Activated CD8-positive, alpha-beta memory T cell treated with anti-CD3 and anti-CD28 coated beads, Interleukin-2, amount 50 U/mL, for 1 hour (primary cell): ENCODE measurements around the gene FAR1.
"Not testable (repeated sequence)": the region's sequence is repeated elsewhere in the genome, so short reads cannot be mapped to it uniquely, and the experiment has no call there.

Experiments
- DNase-seq: peaks from one replicate; pipeline ENCODE4 v3.0.0-alpha.2; 2020; ENCODE audit errors: extremely low read depth

FAR1 gene

GRCh38 chr11:13705710-13706109 lies 37.2 kb downstream of the FAR1 start:
- DNase-seq = no peak

- no peak for DNase-seq
These were observed 45.5 kb downstream of the FAR1 start for GRCh38 chr11:13713982-13714381.

GRCh38 chr11:13717331-13717730 lies 48.9 kb downstream of the FAR1 start:
- no peak for DNase-seq

GRCh38 chr11:13718394-13718793 lies 49.9 kb downstream of the FAR1 start:
- no peak for DNase-seq

- DNase-seq = no peak
These were observed 52.5 kb downstream of the FAR1 start for GRCh38 chr11:13720940-13721339.

- no peak for DNase-seq
These were observed 53.3 kb downstream of the FAR1 start for GRCh38 chr11:13721760-13722159.

GRCh38 chr11:13726456-13726855 lies 58.0 kb downstream of the FAR1 start:
- no peak for DNase-seq

GRCh38 chr11:13728076-13728475 lies 59.6 kb downstream of the FAR1 start:
- DNase-seq = no peak

- DNase-seq = no peak
These were observed 66.1 kb downstream of the FAR1 start for GRCh38 chr11:13734530-13734929.

GRCh38 chr11:13745165-13745564 lies 76.7 kb downstream of the FAR1 start:
- no peak for DNase-seq

GRCh38 chr11:13753316-13753715 lies 84.8 kb downstream of the FAR1 start:
- not testable (repeated sequence) for DNase-seq

- DNase-seq = no peak
These were observed 90.6 kb downstream of the FAR1 start for GRCh38 chr11:13759050-13759449.

GRCh38 chr11:13760115-13760514 lies 91.6 kb downstream of the FAR1 start:
- DNase-seq = no peak

- DNase-seq = no peak
These were observed 92.8 kb downstream of the FAR1 start for GRCh38 chr11:13761250-13761649.

- no peak for DNase-seq
These were observed 93.2 kb downstream of the FAR1 start for GRCh38 chr11:13761716-13762115.

- DNase-seq = no peak
These were observed 94.2 kb downstream of the FAR1 start for GRCh38 chr11:13762718-13763117.

GRCh38 chr11:13763341-13763740 lies 94.9 kb downstream of the FAR1 start:
- no peak for DNase-seq

- no peak for DNase-seq
These were observed 97.4 kb downstream of the FAR1 start for GRCh38 chr11:13765886-13766285.

GRCh38 chr11:13767471-13767870 lies 99.0 kb downstream of the FAR1 start:
- no peak for DNase-seq

GRCh38 chr11:13769188-13769587 lies 100.7 kb downstream of the FAR1 start:
- DNase-seq = no peak

GRCh38 chr11:13771151-13771550 lies 102.7 kb downstream of the FAR1 start:
- DNase-seq = no peak

GRCh38 chr11:13772223-13773046 lies 104.0 kb downstream of the FAR1 start:
- DNase-seq = peak; percentile 25

GRCh38 chr11:13775471-13775870 lies 107.0 kb downstream of the FAR1 start:
- DNase-seq = no peak
